Uterus (tissue), 2 donors: Measurements from ENCODE around the gene FBH1.

Source experiments
- POLR2A ChIP-seq, 2 donors: fragments of 450-650 bp; IDR thresholded peaks; one replicate each; pipeline ENCODE4 v1.6.1; 2016; ENCODE audit warnings: antibody characterized with exemption in 2 of 2, mild to moderate bottlenecking in 1 of 2, moderate library complexity in 1 of 2
- TF ChIP-seq, protein P1 (sequence below), 4 experiments: fragments of 200-600 bp in 2 of 4; fragments of 450-650 bp in 2 of 4; sonication (generic) in 2 of 4; IDR thresholded peaks; one replicate each; pipeline ENCODE4 v1.5.1; 2016 to 2019; ENCODE audit warnings: antibody characterized with exemption in 4 of 4, mild to moderate bottlenecking in 2 of 4, moderate library complexity in 1 of 4

DNA sequence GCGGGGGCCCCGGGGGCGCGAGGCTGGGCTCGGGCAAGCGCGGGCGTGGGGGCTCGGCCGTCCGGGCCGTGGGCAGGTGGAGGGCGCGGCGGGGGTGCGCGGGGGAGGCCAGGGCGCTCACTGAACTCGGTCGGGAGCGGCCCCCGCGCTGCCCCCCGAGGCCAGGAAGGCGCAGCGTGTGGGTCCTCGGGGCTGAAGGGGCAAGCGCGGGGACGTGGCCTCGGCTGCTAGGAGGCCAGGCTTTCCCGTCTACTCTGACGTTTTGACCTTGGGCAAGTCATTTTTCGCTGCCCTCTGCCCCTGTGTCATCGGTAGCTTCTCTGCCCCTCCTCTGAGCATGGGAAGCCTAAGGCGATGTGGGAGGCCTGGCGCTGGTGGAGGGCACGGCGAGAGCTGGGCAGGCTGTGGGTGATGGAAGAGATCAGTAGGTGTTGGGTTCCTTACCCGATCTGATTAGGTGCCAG is 441 bp downstream of the FBH1 start:
- TF ChIP-seq, protein P1, sequence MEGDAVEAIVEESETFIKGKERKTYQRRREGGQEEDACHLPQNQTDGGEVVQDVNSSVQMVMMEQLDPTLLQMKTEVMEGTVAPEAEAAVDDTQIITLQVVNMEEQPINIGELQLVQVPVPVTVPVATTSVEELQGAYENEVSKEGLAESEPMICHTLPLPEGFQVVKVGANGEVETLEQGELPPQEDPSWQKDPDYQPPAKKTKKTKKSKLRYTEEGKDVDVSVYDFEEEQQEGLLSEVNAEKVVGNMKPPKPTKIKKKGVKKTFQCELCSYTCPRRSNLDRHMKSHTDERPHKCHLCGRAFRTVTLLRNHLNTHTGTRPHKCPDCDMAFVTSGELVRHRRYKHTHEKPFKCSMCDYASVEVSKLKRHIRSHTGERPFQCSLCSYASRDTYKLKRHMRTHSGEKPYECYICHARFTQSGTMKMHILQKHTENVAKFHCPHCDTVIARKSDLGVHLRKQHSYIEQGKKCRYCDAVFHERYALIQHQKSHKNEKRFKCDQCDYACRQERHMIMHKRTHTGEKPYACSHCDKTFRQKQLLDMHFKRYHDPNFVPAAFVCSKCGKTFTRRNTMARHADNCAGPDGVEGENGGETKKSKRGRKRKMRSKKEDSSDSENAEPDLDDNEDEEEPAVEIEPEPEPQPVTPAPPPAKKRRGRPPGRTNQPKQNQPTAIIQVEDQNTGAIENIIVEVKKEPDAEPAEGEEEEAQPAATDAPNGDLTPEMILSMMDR (IDR thresholded peaks at IDR 0.05): no peak
- no peak for TF ChIP-seq POLR2A (IDR thresholded peaks at IDR 0.05)
